WI38 (cell line): ENCODE measurements around the gene FAM237A.

Source experiments
- H3K4me3 ChIP-seq: 2 replicates; pipeline ENCODE4 v1.5.1; 2011; ENCODE audit warnings: low read depth, mild to moderate bottlenecking, control low read depth, low read length
- TF ChIP-seq, protein P1 (sequence below): IDR thresholded peaks from 2 replicates; pipeline ENCODE4 v1.5.1; 2012; ENCODE audit warnings: low read depth, mild to moderate bottlenecking, control low read depth, low read length

FAM237A gene

DNA sequence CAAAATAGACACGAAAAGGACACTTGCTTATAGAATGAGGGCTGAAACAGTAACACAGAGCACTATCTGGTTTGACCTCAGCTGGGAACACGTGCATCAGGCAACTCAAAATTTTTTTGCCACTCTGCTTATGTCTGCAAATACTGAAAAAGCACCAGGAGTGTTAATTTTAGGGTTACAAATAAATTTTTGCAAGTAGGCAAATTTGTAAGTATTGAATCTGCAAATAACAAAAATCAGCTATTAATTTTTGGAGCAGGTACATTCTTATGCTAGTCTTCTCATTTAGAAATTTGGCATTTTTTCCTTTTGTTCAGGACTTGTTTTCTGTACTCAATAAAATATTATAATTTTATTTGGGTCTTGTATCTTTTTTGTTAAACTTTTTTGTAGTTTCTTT lies 46.2 kb downstream of the FAM237A start:
- no peak overlapping the region for H3K4me3 ChIP-seq

DNA sequence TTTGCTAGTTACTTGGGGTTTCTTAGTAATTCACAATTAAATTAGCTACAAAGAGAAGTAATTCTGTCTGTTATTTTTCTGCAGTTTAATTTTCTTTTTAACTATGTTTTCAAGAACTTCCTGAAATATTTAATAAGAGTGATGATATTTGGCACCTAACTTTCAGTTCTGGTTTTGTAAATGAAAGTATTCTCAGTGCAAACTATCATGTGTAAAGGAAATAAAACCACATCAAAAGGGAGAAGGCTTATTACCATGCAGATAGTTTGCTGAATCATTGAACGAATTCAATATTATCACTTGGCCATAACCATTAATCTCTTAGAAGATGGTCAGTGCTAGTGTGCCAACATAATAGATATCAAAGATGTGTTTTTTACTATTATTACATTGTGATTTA lies 46.7 kb downstream of the FAM237A start:
- TF ChIP-seq, protein P1, sequence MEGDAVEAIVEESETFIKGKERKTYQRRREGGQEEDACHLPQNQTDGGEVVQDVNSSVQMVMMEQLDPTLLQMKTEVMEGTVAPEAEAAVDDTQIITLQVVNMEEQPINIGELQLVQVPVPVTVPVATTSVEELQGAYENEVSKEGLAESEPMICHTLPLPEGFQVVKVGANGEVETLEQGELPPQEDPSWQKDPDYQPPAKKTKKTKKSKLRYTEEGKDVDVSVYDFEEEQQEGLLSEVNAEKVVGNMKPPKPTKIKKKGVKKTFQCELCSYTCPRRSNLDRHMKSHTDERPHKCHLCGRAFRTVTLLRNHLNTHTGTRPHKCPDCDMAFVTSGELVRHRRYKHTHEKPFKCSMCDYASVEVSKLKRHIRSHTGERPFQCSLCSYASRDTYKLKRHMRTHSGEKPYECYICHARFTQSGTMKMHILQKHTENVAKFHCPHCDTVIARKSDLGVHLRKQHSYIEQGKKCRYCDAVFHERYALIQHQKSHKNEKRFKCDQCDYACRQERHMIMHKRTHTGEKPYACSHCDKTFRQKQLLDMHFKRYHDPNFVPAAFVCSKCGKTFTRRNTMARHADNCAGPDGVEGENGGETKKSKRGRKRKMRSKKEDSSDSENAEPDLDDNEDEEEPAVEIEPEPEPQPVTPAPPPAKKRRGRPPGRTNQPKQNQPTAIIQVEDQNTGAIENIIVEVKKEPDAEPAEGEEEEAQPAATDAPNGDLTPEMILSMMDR, result no peak
- no peak overlapping the region for H3K4me3 ChIP-seq

More for the DNA sequence above, 46.2 kb downstream of the FAM237A start:
- TF ChIP-seq, protein P1, result no peak

DNA sequence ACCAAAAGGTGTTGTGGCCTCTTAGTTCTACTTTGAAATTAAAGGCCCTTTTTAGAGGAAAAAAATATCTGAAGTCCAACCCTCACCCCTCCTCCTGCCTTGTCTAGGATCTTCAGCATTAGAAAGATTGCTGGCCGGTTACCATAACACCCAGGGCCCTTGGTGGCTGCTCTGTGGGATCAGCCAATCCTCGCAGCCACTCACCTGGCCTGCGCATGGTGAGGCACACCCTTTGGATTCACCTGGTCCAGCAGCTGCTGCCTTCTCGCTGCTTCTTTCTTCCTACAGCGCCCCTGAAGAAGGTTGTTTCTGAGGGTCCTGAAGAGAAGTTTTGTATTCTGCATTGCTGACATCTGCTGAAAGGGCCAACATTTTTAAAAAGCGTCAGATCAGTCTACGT lies 50.7 kb downstream of the FAM237A start:
- TF ChIP-seq, protein P1, result no peak
- no peak overlapping the region for H3K4me3 ChIP-seq

DNA sequence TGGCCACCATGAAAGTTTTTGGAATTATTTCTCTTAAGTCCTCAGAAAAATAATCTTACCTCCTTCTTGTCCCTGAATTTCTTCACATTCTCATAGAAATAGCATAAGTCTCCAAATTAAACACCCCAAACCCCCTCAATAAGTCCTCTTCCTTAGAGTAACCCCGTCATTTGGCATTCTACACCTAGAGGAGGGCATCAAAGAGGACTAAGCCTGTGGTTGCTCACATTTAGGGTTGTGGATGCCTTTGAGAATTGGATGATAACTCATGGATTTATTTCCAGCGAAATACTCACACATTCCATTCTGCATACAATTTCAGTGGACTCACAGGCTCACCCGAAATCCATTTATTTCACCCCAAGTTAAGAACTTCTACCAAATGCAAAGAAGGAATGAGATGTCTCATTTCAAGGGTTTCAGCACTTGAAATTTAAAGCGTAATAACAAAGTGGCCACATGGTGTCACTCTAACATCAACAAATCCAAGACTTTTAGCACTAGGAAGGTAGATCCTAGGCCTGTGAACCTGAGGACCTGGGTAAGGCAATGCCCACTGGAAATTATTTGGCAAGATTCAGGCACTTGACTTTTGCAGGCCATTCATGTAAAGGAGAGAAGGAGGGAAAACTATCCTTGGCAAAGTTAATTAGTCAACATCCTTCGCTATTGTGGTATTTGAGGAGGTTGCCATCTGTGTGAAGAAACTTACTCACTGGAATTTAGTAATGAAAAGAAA lies 51.3 kb downstream of the FAM237A start:
- TF ChIP-seq, protein P1, result peak; percentile 45; the same call in 1 of the 2 replicates
- H3K4me3 ChIP-seq, result no peak overlapping the region

DNA sequence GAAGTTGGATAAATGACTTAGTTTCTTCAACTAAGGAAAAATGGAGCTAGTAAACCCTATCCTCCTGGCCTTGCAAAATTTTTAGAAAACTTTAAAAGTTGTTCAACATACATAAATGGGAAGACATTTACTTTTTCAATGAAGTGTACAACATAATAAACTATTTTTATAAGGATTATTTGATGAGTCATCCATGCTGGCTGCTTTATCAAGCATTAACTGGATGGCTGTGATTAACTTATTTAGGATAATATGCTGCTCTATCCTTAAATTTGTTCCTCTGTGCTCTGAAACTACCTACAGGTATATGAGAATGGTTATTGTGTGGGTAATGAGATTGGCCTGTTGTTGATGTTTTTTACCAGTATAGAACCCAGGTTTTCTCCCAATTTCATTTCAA lies 54.6 kb downstream of the FAM237A start:
- TF ChIP-seq, protein P1, result no peak
- no peak overlapping the region for H3K4me3 ChIP-seq

DNA sequence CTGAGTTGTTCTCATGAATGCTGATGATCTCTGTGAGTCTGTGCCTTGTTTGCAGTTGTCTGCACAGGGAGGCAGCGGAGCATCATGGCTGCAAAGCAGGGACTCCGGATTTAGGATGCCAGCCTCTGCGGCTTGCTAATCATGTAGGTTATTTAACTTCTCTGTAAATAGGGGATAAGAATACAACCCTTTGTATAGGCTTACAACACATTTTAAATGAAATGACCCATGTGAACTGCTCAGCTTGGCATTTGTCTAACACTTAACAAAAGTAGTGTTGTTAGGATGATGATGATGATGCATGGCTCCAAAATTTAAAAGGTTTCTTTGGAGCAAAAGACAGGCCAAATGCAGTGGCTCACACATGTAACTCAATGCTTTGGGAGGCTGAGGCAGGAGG lies 56.5 kb downstream of the FAM237A start:
- no peak overlapping the region for H3K4me3 ChIP-seq
- TF ChIP-seq, protein P1, result no peak
